Subcutaneous adipose tissue (tissue), 4 donors: ENCODE data around the gene UBAC2. TPM values are rescaled to one million over a fixed set of nuclear protein-coding genes. Genes with fewer than 3 reads are reported as not detected.

Source experiments
- total RNA-seq, 4 donors: library from RNA; depleted of rRNA; stranded (reverse); fragments of >200 nt; gene quantifications; one replicate each; pipeline ENCODE4 v1.1.0, GENCODE V29; 2016
- TF ChIP-seq, protein P1 (sequence below): fragments of 450-650 bp; IDR thresholded peaks from one replicate; pipeline ENCODE4 v1.5.1; 2016; ENCODE audit warnings: low read depth, mild to moderate bottlenecking, control low read depth, antibody characterized with exemption, moderate library complexity

The UBAC2 gene
- total RNA-seq, 4 donors from 2014 or later: 47.4 to 73.3 (median 65.8) TPM

DNA sequence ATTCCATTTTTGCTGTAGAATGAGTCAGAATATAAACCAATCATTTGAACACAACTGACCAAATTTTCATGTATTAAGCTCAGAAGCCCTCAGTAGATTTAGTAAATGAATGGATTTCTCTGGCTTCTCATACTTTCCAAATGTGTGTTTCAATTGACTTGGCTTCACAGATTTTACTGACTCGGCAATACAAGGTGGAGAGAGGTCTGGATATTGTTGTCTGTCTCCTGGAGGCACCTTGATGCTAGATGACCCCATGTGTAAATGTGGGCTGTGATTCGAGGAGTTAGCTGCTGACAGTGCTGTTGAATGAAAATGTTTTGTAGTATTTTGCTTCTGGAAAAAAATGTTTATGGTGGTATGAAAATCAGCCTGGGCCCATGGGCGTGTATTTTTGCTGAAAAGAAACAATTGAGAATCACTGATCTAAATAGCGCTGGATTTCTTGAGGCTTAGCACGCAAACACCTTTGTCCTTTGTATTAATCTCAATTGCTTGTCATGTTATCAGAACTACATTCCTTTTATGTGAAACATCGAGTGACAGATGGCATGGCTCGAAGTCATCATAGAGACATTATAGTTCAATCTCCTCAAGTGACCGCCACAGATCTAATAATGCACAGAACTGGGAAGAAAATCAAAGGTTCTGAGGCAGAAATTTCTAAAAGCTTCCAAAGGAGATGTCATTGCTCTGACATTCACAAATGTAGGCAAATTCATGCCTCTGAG lies 41.2 kb upstream of the UBAC2 start:
- TF ChIP-seq, protein P1, sequence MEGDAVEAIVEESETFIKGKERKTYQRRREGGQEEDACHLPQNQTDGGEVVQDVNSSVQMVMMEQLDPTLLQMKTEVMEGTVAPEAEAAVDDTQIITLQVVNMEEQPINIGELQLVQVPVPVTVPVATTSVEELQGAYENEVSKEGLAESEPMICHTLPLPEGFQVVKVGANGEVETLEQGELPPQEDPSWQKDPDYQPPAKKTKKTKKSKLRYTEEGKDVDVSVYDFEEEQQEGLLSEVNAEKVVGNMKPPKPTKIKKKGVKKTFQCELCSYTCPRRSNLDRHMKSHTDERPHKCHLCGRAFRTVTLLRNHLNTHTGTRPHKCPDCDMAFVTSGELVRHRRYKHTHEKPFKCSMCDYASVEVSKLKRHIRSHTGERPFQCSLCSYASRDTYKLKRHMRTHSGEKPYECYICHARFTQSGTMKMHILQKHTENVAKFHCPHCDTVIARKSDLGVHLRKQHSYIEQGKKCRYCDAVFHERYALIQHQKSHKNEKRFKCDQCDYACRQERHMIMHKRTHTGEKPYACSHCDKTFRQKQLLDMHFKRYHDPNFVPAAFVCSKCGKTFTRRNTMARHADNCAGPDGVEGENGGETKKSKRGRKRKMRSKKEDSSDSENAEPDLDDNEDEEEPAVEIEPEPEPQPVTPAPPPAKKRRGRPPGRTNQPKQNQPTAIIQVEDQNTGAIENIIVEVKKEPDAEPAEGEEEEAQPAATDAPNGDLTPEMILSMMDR: no peak

DNA sequence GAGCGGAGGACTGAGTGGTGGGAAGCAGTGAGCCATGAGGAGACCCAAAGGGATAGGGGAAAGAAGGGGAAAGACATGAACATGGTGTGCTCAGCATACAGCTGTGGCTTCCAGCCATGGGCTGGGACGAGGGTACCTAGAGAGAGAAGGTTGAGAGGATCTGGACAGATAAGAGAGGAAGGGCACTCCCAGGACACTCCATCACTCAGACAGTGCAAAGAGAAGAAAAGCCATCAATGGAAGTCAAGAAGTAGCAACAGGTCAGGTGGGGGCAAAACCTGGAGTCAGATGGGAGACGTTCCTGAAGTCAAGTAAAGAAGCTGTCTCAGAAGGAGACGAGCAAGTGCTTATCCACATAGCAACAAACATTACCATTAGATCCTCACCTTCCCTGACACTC lies 40.2 kb upstream of the UBAC2 start:
- TF ChIP-seq, protein P1: no peak

DNA sequence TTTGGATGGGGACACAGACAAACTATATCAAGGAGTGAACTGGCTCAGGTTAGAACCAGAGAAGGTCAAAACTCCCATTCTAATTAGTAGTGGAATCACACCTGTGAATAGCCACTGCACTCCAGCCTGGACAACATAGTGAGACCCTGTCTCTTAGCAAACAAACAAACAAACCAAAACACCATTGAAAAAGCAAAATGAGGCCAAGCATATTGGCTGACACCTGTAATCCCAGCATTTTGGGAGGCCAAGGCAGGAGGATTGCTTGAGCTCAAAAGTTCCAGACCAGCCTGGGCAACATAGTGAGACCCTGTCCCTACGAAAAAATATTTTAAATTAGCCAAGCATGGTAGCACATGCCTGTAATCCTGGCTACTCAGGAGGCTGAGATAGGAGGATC lies 39.1 kb upstream of the UBAC2 start:
- TF ChIP-seq, protein P1: no peak

DNA sequence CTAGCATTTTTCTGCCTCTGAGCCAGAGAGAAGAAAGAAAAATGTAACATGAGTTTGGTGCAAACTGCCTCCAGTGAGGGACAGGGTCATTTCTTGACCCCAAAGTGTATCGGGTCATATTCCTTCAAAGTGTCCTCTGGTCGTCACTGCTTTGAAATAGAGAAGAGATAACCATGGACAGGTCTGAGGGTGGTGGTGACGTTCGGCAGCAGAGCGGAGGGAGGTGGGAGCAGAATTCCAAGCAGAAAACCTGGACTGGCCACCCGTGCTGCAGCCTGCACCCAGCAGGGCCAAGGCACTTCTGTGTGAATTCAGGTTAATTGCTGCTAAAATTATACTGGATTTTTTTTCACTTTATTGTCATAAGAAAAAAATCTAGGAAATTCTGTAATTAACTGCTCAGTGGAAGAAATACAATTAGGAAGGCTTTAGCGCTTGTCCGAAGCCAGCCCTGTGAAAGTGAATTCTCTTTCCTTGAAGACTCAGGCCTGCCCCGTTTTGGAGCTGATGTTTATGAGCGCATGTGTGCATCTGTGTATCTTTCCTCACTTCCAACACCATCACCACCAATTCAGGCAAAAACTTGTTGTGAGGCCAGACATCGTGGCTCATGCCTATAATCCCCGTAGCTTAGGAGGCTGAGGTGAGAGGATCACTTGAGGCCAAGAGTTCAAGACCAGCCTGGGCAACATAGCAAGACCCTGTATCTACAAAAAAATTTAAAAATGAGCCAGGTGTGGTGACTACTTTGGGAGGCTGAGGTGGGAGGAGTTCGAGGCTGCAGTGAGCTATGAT lies 37.9 kb upstream of the UBAC2 start:
- TF ChIP-seq, protein P1: no peak

DNA sequence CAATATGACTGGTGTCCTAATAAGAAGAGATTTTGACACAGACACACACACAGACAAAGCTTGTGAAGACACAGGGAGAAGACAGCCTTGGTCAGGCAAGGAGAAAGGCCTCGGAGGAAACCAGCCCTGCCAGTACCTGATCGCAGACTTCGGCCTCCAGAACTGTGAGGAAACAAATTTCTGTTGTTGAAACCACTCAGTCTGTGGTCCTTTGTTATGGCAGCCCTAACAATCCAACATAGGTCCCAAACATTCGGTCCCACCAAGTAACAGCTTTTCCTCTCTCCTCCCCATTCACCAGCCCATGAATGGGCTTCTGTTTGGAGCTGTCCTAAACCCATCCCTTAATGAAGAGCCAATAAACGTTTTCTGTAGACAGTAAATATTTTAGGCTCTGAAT lies 36.4 kb upstream of the UBAC2 start:
- TF ChIP-seq, protein P1: no peak

DNA sequence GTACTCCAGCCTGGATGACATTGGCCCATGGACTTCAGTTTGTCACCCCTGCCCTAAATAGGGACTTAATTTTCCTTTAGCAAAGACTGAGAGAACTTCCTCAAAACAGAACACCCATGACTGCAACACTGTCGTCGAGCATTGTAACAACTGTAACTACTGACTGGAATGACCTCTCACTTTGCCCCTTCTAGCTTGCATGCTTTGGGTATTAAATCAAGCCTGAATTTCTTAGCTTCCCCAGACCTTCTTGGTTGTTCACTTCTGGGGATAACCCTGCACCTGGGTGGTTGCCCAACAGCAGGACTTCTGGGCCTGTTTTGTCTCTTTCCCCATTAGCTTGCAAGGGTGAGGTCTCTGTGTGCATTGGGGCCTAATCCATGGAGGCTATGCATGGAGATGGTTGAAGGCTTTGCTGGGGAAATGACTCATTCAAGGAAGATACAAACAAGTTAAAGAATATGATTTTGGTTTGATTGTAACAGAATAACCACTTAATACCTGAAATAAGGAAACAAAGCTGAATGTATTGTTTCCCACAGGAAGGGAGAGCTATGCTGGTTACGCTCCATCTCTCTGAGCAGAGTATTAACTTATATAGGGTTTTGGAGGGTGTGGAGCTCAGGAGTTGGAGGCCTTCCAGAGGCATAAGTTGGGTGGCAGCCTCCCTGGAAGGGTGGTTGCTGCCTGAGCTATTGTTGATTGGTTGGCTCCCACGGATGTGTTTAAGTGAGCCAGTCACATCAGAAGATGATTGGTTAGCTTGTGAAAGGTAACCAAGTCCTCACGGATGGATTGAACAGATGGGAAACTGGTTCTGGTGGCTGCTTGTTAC lies 34.7 kb upstream of the UBAC2 start:
- TF ChIP-seq, protein P1: no peak

DNA sequence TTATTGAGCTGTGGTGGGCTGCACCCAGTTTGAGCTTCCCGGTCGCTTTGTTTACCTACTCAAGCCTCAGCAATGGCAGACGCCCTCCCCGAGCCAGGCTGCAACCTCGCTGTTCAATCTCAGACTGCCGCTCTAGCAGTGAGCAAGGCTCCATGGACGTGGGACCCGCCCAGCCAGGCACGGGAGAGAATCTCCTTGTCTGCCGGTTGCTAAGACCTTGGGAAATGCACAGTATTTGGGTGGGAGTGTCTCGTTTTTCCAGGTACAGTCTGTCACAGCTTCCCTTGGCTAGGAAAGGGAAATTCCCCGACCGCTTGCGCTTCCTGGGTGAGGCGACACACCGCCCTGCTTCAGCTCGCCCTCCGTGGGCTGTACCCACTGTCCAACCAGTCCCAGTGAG lies 27.7 kb upstream of the UBAC2 start:
- TF ChIP-seq, protein P1: no peak
